ENCODE data around the gene SYNE2.

DNA sequence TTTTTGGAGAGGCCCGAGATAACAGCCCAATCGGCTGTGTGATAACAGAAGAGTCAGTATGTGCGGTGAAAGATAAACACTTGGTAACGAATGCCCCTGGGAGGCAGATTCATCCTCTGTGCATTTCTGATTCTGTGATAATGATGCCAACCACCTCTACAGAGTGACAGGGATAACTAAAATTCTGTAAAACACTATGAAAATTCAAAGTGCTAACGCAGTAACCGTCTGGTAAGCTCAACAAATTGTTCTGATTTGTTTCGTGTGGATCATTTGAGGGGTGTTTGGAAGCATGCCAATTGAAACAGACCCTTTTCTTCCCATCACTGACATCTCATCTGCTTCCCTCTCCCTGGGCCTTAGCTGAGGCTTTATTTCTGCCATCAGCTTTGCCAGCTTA is 365.0 kb downstream of the SYNE2 start:
- TF ChIP-seq, protein P1, sequence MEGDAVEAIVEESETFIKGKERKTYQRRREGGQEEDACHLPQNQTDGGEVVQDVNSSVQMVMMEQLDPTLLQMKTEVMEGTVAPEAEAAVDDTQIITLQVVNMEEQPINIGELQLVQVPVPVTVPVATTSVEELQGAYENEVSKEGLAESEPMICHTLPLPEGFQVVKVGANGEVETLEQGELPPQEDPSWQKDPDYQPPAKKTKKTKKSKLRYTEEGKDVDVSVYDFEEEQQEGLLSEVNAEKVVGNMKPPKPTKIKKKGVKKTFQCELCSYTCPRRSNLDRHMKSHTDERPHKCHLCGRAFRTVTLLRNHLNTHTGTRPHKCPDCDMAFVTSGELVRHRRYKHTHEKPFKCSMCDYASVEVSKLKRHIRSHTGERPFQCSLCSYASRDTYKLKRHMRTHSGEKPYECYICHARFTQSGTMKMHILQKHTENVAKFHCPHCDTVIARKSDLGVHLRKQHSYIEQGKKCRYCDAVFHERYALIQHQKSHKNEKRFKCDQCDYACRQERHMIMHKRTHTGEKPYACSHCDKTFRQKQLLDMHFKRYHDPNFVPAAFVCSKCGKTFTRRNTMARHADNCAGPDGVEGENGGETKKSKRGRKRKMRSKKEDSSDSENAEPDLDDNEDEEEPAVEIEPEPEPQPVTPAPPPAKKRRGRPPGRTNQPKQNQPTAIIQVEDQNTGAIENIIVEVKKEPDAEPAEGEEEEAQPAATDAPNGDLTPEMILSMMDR (IDR thresholded peaks at IDR 0.05): no peak
- no peak for TF ChIP-seq POLR2AphosphoS5 (IDR thresholded peaks at IDR 0.05)

Measured in esophagus muscularis mucosa (tissue), 3 donors.